ENCODE results near the gene USP21. TPM values are rescaled to one million over a fixed set of nuclear protein-coding genes. Genes with fewer than 3 reads are reported as not detected.

The USP21 gene
- total and polyA plus RNA-seq, 9 of the 15 experiments (the other 6 are each of a cell fraction or from before 2014, with no cell fraction given) = 4.9 to 52.4 (median 21.6) TPM

DNA sequence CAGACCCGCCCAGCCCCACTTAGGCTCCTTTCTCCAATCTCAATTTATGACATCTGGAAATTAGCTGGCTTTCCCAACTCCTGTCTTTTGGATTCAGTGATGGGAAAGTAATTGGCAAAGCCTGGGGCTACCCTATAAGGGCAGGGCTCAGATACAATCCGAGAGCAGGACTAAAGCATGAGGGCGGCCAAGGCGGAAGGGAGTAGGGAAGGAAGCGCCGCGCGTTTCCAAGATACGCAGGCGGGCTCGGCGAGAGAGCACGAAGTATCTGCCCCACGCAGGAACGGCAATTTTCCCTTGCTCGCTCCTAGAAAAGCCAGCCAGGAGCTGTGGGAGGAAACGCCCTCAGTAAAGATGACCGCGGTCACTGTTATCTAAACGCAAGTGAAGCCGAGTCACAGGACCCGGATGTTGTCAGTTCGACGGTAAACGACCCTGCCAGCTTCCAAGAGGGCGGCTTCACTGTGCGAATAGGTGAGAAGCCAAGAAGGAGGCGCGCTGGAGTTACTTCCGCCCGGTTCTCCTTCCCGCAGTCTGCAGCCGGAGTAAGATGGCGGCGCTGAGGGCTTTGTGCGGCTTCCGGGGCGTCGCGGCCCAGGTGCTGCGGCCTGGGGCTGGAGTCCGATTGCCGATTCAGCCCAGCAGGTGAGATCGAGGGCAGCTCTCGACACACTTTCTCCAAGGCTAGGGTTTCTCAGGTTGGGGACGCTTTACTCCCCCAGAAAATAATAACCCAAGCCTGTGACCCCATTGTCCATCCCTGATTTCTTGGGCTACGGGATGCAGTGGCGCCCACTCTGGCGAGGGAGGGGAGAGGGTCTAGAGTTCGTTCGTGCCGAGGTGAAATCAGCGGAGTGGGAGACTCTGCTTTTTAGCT, 42.8 kb downstream of the USP21 start, which contains the start of gene NDUFS2 (continued):
- TF ChIP-seq ZNF707 (CRISPR knock-in tag; conservative IDR thresholded peaks at IDR 0.05) (0 out of 2 replicates have a peak, but pooled peaks have one; percentile 22), TCF7 (IDR thresholded peaks at IDR 0.05; ENCODE audit: borderline replicate concordance) (0 out of 2 replicates have a peak, but pooled peaks have one; percentile 26), ZNF174 (CRISPR knock-in tag; IDR thresholded peaks at IDR 0.05) (peak; percentile 69; the same call in 1 of the 2 replicates), MBD2 (IDR thresholded peaks at IDR 0.05; ENCODE audit: borderline replicate concordance, low read depth) (peak; percentile 87), PHF8 (IDR thresholded peaks at IDR 0.05; ENCODE audit: borderline replicate concordance, low read length) (peak; percentile 93), KAT7 (CRISPR knock-in tag; IDR thresholded peaks at IDR 0.05; ENCODE audit: borderline replicate concordance) (peak; percentile 66; the same call in 1 of the 2 replicates), DMBX1 (CRISPR knock-in tag; IDR thresholded peaks at IDR 0.05; ENCODE audit: borderline replicate concordance) (0 out of 2 replicates have a peak, but pooled peaks have one; percentile 46), EZH2 (IDR thresholded peaks at IDR 0.05; ENCODE audit: borderline replicate concordance, low read depth, low read length) (no peak), RAD21 (CRISPR knock-in tag; conservative IDR thresholded peaks at IDR 0.05 in 1 of 2, IDR thresholded peaks at IDR 0.05 in 1 of 2) (peak in 1 of 2 experiments; percentile 20; a peak in 1 of 4 replicates)
- TF ChIP-seq, protein P1, sequence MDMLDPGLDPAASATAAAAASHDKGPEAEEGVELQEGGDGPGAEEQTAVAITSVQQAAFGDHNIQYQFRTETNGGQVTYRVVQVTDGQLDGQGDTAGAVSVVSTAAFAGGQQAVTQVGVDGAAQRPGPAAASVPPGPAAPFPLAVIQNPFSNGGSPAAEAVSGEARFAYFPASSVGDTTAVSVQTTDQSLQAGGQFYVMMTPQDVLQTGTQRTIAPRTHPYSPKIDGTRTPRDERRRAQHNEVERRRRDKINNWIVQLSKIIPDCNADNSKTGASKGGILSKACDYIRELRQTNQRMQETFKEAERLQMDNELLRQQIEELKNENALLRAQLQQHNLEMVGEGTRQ (CRISPR knock-in tag; IDR thresholded peaks at IDR 0.05) = no peak
- TF ChIP-seq, protein P2, sequence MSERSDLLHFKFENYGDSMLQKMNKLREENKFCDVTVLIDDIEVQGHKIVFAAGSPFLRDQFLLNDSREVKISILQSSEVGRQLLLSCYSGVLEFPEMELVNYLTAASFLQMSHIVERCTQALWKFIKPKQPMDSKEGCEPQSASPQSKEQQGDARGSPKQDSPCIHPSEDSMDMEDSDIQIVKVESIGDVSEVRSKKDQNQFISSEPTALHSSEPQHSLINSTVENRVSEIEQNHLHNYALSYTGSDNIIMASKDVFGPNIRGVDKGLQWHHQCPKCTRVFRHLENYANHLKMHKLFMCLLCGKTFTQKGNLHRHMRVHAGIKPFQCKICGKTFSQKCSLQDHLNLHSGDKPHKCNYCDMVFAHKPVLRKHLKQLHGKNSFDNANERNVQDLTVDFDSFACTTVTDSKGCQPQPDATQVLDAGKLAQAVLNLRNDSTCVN (CRISPR knock-in tag; IDR thresholded peaks at IDR 0.05) = 0 out of 2 replicates have a peak, but pooled peaks have one; percentile 7
- TF ChIP-seq, protein P3, sequence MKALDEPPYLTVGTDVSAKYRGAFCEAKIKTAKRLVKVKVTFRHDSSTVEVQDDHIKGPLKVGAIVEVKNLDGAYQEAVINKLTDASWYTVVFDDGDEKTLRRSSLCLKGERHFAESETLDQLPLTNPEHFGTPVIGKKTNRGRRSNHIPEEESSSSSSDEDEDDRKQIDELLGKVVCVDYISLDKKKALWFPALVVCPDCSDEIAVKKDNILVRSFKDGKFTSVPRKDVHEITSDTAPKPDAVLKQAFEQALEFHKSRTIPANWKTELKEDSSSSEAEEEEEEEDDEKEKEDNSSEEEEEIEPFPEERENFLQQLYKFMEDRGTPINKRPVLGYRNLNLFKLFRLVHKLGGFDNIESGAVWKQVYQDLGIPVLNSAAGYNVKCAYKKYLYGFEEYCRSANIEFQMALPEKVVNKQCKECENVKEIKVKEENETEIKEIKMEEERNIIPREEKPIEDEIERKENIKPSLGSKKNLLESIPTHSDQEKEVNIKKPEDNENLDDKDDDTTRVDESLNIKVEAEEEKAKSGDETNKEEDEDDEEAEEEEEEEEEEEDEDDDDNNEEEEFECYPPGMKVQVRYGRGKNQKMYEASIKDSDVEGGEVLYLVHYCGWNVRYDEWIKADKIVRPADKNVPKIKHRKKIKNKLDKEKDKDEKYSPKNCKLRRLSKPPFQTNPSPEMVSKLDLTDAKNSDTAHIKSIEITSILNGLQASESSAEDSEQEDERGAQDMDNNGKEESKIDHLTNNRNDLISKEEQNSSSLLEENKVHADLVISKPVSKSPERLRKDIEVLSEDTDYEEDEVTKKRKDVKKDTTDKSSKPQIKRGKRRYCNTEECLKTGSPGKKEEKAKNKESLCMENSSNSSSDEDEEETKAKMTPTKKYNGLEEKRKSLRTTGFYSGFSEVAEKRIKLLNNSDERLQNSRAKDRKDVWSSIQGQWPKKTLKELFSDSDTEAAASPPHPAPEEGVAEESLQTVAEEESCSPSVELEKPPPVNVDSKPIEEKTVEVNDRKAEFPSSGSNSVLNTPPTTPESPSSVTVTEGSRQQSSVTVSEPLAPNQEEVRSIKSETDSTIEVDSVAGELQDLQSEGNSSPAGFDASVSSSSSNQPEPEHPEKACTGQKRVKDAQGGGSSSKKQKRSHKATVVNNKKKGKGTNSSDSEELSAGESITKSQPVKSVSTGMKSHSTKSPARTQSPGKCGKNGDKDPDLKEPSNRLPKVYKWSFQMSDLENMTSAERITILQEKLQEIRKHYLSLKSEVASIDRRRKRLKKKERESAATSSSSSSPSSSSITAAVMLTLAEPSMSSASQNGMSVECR (CRISPR knock-in tag; IDR thresholded peaks at IDR 0.05) = peak; percentile 79; the same call in 1 of the 2 replicates
- TF ChIP-seq, protein P4, sequence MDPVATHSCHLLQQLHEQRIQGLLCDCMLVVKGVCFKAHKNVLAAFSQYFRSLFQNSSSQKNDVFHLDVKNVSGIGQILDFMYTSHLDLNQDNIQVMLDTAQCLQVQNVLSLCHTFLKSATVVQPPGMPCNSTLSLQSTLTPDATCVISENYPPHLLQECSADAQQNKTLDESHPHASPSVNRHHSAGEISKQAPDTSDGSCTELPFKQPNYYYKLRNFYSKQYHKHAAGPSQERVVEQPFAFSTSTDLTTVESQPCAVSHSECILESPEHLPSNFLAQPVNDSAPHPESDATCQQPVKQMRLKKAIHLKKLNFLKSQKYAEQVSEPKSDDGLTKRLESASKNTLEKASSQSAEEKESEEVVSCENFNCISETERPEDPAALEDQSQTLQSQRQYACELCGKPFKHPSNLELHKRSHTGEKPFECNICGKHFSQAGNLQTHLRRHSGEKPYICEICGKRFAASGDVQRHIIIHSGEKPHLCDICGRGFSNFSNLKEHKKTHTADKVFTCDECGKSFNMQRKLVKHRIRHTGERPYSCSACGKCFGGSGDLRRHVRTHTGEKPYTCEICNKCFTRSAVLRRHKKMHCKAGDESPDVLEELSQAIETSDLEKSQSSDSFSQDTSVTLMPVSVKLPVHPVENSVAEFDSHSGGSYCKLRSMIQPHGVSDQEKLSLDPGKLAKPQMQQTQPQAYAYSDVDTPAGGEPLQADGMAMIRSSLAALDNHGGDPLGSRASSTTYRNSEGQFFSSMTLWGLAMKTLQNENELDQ (CRISPR knock-in tag; IDR thresholded peaks at IDR 0.05; ENCODE audit: borderline replicate concordance) = no peak
- TF ChIP-seq, protein P5, sequence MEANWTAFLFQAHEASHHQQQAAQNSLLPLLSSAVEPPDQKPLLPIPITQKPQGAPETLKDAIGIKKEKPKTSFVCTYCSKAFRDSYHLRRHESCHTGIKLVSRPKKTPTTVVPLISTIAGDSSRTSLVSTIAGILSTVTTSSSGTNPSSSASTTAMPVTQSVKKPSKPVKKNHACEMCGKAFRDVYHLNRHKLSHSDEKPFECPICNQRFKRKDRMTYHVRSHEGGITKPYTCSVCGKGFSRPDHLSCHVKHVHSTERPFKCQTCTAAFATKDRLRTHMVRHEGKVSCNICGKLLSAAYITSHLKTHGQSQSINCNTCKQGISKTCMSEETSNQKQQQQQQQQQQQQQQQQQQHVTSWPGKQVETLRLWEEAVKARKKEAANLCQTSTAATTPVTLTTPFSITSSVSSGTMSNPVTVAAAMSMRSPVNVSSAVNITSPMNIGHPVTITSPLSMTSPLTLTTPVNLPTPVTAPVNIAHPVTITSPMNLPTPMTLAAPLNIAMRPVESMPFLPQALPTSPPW (CRISPR knock-in tag; IDR thresholded peaks at IDR 0.05) = peak; percentile 57
